WI38 (cell line): ENCODE measurements around the gene DIP2C.

Source experiments
- H3K4me3 ChIP-seq: 2 replicates; pipeline ENCODE4 v1.5.1; 2011; ENCODE audit warnings: low read depth, mild to moderate bottlenecking, control low read depth, low read length
- TF ChIP-seq, protein P1 (sequence below): IDR thresholded peaks from 2 replicates; pipeline ENCODE4 v1.5.1; 2012; ENCODE audit warnings: low read depth, mild to moderate bottlenecking, control low read depth, low read length

Gene DIP2C

DNA sequence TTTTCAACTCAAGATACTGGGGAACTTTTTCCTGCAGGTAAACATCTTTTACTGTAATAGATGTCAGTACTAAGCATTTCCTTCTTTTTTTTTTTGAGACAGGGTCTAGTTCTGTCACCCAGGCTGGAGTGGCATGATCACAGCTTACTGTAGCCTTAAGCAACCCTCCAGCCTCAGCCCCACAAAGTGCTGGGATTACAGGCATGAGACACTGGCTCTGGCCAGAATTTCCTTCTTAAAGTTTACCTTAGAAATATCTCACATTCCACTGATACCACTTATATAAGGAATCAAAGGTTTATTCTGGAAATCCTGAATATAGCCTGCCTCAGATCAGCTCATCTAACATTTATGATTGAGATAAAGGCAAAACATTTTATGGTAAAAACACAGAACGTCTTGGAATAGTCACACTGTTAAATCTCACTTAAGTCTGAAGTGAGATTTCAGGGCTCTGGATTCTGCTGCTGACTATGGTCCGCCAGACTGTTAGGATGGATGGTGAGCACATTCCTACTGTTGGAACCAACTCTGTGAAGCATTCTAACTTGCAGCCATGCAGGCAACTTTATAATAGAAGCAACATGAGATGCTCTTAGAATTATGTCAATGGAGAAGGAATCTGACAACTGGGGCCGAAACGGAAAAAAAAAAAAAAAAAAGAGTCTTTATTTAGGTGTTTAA is 402.3 kb downstream of the DIP2C start:
- TF ChIP-seq, protein P1, sequence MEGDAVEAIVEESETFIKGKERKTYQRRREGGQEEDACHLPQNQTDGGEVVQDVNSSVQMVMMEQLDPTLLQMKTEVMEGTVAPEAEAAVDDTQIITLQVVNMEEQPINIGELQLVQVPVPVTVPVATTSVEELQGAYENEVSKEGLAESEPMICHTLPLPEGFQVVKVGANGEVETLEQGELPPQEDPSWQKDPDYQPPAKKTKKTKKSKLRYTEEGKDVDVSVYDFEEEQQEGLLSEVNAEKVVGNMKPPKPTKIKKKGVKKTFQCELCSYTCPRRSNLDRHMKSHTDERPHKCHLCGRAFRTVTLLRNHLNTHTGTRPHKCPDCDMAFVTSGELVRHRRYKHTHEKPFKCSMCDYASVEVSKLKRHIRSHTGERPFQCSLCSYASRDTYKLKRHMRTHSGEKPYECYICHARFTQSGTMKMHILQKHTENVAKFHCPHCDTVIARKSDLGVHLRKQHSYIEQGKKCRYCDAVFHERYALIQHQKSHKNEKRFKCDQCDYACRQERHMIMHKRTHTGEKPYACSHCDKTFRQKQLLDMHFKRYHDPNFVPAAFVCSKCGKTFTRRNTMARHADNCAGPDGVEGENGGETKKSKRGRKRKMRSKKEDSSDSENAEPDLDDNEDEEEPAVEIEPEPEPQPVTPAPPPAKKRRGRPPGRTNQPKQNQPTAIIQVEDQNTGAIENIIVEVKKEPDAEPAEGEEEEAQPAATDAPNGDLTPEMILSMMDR, result no peak

GRCh38 chr10:285216-285615 is 404.3 kb downstream of the DIP2C start:
- no peak overlapping the region for H3K4me3 ChIP-seq
- TF ChIP-seq, protein P1, result no peak

More for the DNA sequence above, 402.3 kb downstream of the DIP2C start:
- no peak overlapping the region for H3K4me3 ChIP-seq

DNA sequence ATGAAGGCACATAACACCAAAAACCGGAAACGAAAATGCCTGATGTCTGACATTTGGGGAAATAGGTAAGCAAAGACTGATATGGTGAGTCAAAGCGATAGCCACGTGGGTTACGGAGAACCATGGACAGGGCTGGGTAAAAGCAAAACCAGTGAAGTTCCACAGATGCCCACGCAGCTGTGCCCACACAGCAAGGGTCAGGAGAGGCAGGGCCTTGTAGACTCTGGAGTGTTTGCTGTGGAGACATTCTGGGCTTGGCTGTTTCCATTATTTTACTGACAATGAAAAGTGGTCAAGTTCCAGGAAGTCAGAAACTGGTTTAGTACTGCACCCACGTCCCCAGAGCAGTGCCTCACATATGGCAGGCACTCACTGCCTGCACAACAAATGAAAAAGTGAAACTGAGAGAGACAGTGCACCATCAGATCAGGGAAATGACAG is 405.5 kb downstream of the DIP2C start:
- TF ChIP-seq, protein P1, result no peak
- H3K4me3 ChIP-seq, result no peak overlapping the region

DNA sequence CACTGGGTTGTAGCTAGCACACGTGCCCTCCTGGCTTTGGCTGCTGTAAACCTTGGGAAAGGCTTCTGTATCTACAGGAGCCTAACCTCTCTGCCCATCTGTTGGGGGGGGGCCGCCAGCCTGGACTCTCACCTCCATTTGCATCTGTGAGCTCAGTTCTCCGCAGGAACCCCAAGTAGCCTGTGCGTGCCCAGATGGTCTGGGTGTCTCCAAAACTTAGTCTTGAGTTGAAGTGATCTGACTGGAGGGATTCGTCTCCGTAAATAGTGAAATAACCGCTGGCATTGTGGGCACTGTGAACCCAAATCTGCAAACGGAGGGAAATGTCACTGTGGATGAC is 406.4 kb downstream of the DIP2C start:
- TF ChIP-seq, protein P1, result no peak
- H3K4me3 ChIP-seq, result no peak overlapping the region

DNA sequence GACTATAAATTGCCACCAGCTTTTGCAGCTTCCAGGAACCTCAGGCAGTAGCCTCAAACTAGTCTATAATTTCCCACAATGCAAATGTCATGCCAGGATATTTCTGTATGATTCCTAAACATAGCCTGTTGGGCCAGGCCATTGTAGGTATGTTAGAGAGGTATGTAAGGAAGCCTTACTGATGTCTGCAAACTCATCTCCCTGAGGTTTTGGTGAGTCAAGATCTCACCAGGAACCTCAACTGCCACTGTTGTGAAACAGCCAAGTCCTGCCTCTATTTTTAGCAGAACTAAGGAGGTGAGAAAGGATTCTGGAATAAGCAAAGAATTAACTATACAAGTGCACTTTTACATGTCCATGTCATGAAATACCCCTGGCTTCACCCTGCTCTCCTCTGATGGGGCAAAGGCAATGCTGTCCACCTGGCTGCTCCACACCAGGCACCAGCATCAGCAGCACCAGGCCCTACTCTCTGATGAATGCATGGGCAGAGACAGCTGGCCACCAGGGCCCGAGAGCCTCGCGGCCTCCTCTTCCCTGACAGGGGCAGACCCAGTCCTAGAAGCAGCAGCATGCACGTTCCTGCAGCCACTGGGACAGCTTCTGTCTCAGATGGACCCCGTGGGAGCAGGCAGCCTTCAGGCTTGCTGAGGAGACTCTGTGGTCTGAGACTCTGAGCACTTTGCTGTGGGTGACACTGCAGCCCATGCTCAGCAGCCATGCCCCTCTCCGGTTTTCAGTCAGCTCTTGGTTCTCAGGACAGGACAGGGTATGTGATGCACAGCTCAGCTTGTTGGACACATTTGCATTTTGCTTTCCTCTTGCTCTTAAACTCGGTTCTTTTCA is 407.0 kb downstream of the DIP2C start:
- TF ChIP-seq, protein P1, result no peak
- no peak overlapping the region for H3K4me3 ChIP-seq

- TF ChIP-seq, protein P1, result no peak
- H3K4me3 ChIP-seq, result no peak overlapping the region
These were observed 409.8 kb downstream of the DIP2C start for GRCh38 chr10:279655-280054.

DNA sequence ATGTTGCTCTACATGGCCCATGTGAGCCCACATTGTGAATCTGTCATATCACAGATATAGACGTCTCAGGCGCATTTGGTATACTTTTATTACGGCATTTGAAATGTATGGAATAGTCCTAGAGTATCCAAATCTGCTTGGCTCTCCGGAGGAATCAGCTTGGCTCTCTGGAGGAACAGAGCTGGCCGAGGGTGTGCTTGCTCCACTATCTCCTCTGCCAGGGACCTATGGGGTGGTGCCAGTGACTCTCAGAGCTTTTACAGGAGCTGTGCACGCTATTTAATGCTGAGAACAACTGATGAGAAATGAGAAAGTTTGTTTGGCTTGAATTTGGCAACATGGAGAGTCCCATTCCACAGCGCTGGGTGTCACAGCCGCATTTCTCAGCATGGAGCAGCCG is 410.2 kb downstream of the DIP2C start:
- TF ChIP-seq, protein P1, result no peak
- H3K4me3 ChIP-seq, result no peak overlapping the region
